Measurements from ENCODE around the gene CA14.
"Not testable (repeated sequence)": the region's sequence is repeated elsewhere in the genome, so short reads cannot be mapped to it uniquely, and the experiment has no call there.

The CA14 gene

GRCh38 chr1:150257624-150258585, at the start of gene CA14:
Gene CA14, plus strand, starts transcription at chr1:150257774. Its CDS starts 355 bp downstream, at chr1:150258129.
- DNase-seq: no peak

GRCh38 chr1:150208460-150208859, 49.1 kb upstream of the CA14 start:
- not testable (repeated sequence) for DNase-seq

GRCh38 chr1:150210091-150210490, 47.5 kb upstream of the CA14 start:
- no peak for DNase-seq

- DNase-seq: no peak
Observed at GRCh38 chr1:150210706-150211105, 46.9 kb upstream of the CA14 start.

GRCh38 chr1:150212070-150212469, 45.5 kb upstream of the CA14 start:
- no peak for DNase-seq

GRCh38 chr1:150213170-150214098, 44.1 kb upstream of the CA14 start:
- DNase-seq: peak; percentile 95

- not testable (repeated sequence) for DNase-seq
Observed at GRCh38 chr1:150214099-150214756, 43.3 kb upstream of the CA14 start.

GRCh38 chr1:150215855-150216254, 41.7 kb upstream of the CA14 start:
- not testable (repeated sequence) for DNase-seq

- peak; percentile 22 for DNase-seq
Observed at GRCh38 chr1:150221552-150221951, 36.0 kb upstream of the CA14 start.

GRCh38 chr1:150224983-150225382, 32.6 kb upstream of the CA14 start:
- no peak for DNase-seq

- DNase-seq: no peak
Observed at GRCh38 chr1:150225546-150225945, 32.0 kb upstream of the CA14 start.

- no peak for DNase-seq
Observed at GRCh38 chr1:150226486-150226885, 31.1 kb upstream of the CA14 start.

- DNase-seq: no peak
Observed at GRCh38 chr1:150227228-150227627, 30.3 kb upstream of the CA14 start.

- not testable (repeated sequence) for DNase-seq
Observed at GRCh38 chr1:150228246-150228645, 29.3 kb upstream of the CA14 start.

- not testable (repeated sequence) for DNase-seq
Observed at GRCh38 chr1:150232921-150233320, 24.7 kb upstream of the CA14 start.

- DNase-seq: peak; percentile 44
Observed at GRCh38 chr1:150233359-150234308, 23.9 kb upstream of the CA14 start.

GRCh38 chr1:150234309-150234565, 23.3 kb upstream of the CA14 start:
- DNase-seq: no peak

- peak; percentile 97 for DNase-seq
Observed at GRCh38 chr1:150234566-150235293, 22.8 kb upstream of the CA14 start.

- DNase-seq: peak; percentile 36
Observed at GRCh38 chr1:150235294-150235851, 22.2 kb upstream of the CA14 start.

- peak; percentile 99 for DNase-seq
Observed at GRCh38 chr1:150235852-150236613, 21.5 kb upstream of the CA14 start, which contains the start of gene ANP32E. Gene ANP32E, minus strand, starts transcription at chr1:150236112. Its CDS starts 326 bp downstream, at chr1:150235786.

Measured in activated CD4-positive, alpha-beta T cell treated with anti-CD3 and anti-CD28 coated beads, Interleukin-2, amount 50 U/mL, for 16 hours (primary cell).